ENCODE data around the gene RPRD1B. TPM values are rescaled to one million over a fixed set of nuclear protein-coding genes. Genes with fewer than 3 reads are reported as not detected.

Gene RPRD1B
- total and polyA plus RNA-seq, 2 of the 8 experiments (the other 6 are each of a cell fraction or from before 2014, with no cell fraction given), result 10.3 to 20.9 TPM

DNA sequence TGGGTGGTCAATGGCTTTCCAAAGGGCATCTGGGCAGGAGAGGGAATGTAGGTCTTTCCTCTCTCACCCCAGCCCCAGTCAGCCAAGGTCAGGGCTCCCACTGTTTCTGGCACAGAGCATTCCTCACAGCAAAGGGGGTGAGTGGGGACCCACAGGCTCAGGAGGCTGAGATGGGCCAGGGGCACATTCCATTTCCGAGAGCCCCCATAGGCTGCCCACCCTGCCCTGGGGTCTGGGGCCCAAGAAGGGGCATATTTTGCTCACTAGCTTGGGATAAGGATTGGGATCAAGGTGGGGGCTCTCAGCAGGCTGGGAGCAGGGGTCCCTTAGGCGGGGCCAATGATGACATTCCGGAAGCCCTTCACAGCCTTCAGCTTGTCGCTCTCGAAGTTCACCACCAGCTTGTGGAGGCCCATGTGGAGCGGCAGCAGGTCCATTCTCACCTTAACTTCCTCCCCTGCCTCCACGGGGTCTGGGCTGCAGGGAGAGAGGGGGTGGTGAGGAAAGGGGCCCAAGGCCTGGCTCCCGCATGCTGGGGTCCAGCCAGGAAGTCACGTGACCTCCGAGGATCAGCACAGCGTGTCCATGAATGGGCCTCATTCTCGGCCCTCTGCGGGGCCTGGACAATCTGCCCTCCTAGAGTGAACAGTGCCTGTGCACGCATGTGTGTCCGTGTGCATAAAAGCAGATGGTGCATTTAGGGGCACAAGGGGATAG is 96.5 kb downstream of the RPRD1B start:
- no peak overlapping the region for H4K91ac ChIP-seq (replicated peaks; ENCODE audit: insufficient read length, low read length)
- H3K4me1 ChIP-seq (replicated peaks in 1 of 4; ENCODE audit: control insufficient read depth in 3 of 4, insufficient read depth in 4 of 4, low read length in 3 of 4), result peaks cover 0 to 4% (median 0%) of the 10 kb centered on the region in 4 experiments; a peak in 1 of 7 replicates
- no peak overlapping the region for H2BK15ac ChIP-seq (ENCODE audit: low read length)
- TF ChIP-seq, protein P1, sequence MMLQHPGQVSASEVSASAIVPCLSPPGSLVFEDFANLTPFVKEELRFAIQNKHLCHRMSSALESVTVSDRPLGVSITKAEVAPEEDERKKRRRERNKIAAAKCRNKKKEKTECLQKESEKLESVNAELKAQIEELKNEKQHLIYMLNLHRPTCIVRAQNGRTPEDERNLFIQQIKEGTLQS (IDR thresholded peaks at IDR 0.05; ENCODE audit: insufficient read depth, low read depth, low read length), result no peak
- TF ChIP-seq BRCA1 (IDR thresholded peaks at IDR 0.05; ENCODE audit: low read depth, low read length) (no peak), RXRA (IDR thresholded peaks at IDR 0.05; ENCODE audit: insufficient read depth, low read depth, low read length) (no peak), BCL11A (IDR thresholded peaks at IDR 0.05; ENCODE audit: low read depth in 2 of 2, low read length in 2 of 2) (no peak), RBBP5 (IDR thresholded peaks at IDR 0.05; ENCODE audit: borderline replicate concordance, low read depth, low read length) (no peak), ASH2L (IDR thresholded peaks at IDR 0.05; ENCODE audit: low read length) (no peak), TBP (IDR thresholded peaks at IDR 0.05; ENCODE audit: low read depth, low read length) (no peak), SP1 (IDR thresholded peaks at IDR 0.05; ENCODE audit: low read depth, low read length) (no peak)
- TF ChIP-seq, protein P2, sequence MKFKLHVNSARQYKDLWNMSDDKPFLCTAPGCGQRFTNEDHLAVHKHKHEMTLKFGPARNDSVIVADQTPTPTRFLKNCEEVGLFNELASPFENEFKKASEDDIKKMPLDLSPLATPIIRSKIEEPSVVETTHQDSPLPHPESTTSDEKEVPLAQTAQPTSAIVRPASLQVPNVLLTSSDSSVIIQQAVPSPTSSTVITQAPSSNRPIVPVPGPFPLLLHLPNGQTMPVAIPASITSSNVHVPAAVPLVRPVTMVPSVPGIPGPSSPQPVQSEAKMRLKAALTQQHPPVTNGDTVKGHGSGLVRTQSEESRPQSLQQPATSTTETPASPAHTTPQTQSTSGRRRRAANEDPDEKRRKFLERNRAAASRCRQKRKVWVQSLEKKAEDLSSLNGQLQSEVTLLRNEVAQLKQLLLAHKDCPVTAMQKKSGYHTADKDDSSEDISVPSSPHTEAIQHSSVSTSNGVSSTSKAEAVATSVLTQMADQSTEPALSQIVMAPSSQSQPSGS (IDR thresholded peaks at IDR 0.05; ENCODE audit: low read length), result no peak
- TF ChIP-seq, protein P3, sequence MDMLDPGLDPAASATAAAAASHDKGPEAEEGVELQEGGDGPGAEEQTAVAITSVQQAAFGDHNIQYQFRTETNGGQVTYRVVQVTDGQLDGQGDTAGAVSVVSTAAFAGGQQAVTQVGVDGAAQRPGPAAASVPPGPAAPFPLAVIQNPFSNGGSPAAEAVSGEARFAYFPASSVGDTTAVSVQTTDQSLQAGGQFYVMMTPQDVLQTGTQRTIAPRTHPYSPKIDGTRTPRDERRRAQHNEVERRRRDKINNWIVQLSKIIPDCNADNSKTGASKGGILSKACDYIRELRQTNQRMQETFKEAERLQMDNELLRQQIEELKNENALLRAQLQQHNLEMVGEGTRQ (IDR thresholded peaks at IDR 0.05; ENCODE audit: low read length), result no peak
- H3K27ac ChIP-seq (ENCODE audit: low read depth, low read length), result no peak overlapping the region
- H2AK5ac ChIP-seq (ENCODE audit: low read depth, low read length), result no peak overlapping the region
- ChIA-PET POLR2A (ENCODE audit: partially characterized antibody) (no interaction called here), CTCF (ENCODE audit: partially characterized antibody) (interaction anchor here (0.6 to 3.5 kb wide), 8 partner anchors 9 to 857 kb away, joined by 3 to 16 read pairs (median 3); no protein-coding TSS in a partner anchor)
- no peak overlapping the region for H3K14ac ChIP-seq (ENCODE audit: insufficient read length)
- H2BK5ac ChIP-seq (ENCODE audit: low read depth, low read length), result no peak overlapping the region
- no peaks in the 10 kb centered on the region for H3K27me3 ChIP-seq (replicated peaks in 1 of 4; ENCODE audit: control insufficient read depth in 3 of 4, extremely low read depth in 1 of 4, insufficient read depth in 3 of 4, low read length in 3 of 4)
- no peak overlapping the region for H3K4ac ChIP-seq (replicated peaks; ENCODE audit: insufficient read length, low read depth, low read length)
- no peak overlapping the region for H3K4me3 ChIP-seq (ENCODE audit: extremely low read depth in 1 of 4, insufficient read depth in 2 of 4, low read depth in 3 of 4, low read length in 4 of 4)
- H3K56ac ChIP-seq (replicated peaks; ENCODE audit: insufficient read length, low read depth, low read length), result no peak overlapping the region
- no peaks in the 10 kb centered on the region for H4K20me1 ChIP-seq (replicated peaks in 1 of 2; ENCODE audit: control insufficient read depth in 1 of 2, insufficient read depth in 2 of 2, low read length in 2 of 2)
- no peaks in the 10 kb centered on the region for H3K79me2 ChIP-seq (ENCODE audit: control insufficient read depth in 1 of 2, insufficient read depth in 2 of 2, low read length in 2 of 2)
- WGBS, 2 experiments (ENCODE audit: extremely low coverage in 1 of 2, insufficient coverage in 1 of 2, insufficient read length in 1 of 2, insufficient replicate concordance in 2 of 2, low coverage in 1 of 2, low lambda C conversion rate in 2 of 2, missing lambda C conversion rate in 1 of 2), result 90% methylated on average over 15 of the region's 15 CpGs; no CpG with 5 or more reads in 1 of the 2 experiments
- H3K36me3 ChIP-seq (ENCODE audit: control insufficient read depth in 2 of 4, insufficient read depth in 4 of 4, low read length in 3 of 4), result no peaks in the 10 kb centered on the region
- no peak overlapping the region for H3K23ac ChIP-seq (ENCODE audit: insufficient read length)
- no peaks in the 10 kb centered on the region for H3K9me3 ChIP-seq (ENCODE audit: insufficient read depth in 2 of 2, low read depth in 1 of 2, low read length in 1 of 2)
- no peak overlapping the region for H3K18ac ChIP-seq (ENCODE audit: extremely low read depth, low read length)
- no peak overlapping the region for H3K9ac ChIP-seq (replicated peaks in 1 of 4; ENCODE audit: extremely low read depth in 1 of 4, low read depth in 3 of 4, low read length in 3 of 4)
- no peaks in the 10 kb centered on the region for H3K23me2 ChIP-seq (ENCODE audit: low read depth, low read length)
- H2AFZ ChIP-seq (ENCODE audit: low read length), result no peak overlapping the region
- no peaks in the 10 kb centered on the region for H3K79me1 ChIP-seq (ENCODE audit: low read depth, low read length)
- FAIRE-seq (no peak), DNase-seq (ENCODE audit: low read depth in 1 of 2, low spot score in 2 of 2) (no peak)
- no peak overlapping the region for H2BK20ac ChIP-seq (ENCODE audit: low read length)
- H2BK120ac ChIP-seq (replicated peaks; ENCODE audit: low read depth, low read length), result no peak overlapping the region
- no peak overlapping the region for H2BK12ac ChIP-seq (ENCODE audit: low read depth, low read length)
- no peak overlapping the region for H4K8ac ChIP-seq (ENCODE audit: extremely low read depth, insufficient read depth, low read length)
- H4K5ac ChIP-seq (ENCODE audit: insufficient read length, low read depth, low read length), result no peak overlapping the region
- no peak overlapping the region for H3K4me2 ChIP-seq (ENCODE audit: insufficient read depth in 1 of 2, low read depth in 2 of 2, low read length in 2 of 2)
